ENCODE data around the gene PAM.

DNA sequence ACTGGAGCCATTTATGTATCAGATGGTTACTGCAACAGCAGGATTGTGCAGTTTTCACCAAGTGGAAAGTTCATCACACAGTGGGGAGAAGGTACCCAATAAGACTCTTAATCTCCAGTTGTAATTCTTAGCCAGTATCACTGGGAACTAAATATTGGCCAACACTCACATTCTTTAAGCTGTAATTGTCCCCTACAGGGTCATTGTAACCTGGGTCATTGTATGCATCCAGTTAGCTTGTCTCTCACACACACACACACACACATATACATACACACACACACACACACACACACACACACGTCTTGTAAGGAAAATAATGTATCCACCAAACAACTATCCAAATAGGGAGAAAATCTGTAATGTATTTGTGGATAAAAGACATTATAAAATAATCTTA, 251.8 kb downstream of the PAM start:
- TF ChIP-seq TOX (CRISPR knock-in tag; IDR thresholded peaks at IDR 0.05; ENCODE audit: borderline replicate concordance), result no peak
- TF ChIP-seq, protein P1, sequence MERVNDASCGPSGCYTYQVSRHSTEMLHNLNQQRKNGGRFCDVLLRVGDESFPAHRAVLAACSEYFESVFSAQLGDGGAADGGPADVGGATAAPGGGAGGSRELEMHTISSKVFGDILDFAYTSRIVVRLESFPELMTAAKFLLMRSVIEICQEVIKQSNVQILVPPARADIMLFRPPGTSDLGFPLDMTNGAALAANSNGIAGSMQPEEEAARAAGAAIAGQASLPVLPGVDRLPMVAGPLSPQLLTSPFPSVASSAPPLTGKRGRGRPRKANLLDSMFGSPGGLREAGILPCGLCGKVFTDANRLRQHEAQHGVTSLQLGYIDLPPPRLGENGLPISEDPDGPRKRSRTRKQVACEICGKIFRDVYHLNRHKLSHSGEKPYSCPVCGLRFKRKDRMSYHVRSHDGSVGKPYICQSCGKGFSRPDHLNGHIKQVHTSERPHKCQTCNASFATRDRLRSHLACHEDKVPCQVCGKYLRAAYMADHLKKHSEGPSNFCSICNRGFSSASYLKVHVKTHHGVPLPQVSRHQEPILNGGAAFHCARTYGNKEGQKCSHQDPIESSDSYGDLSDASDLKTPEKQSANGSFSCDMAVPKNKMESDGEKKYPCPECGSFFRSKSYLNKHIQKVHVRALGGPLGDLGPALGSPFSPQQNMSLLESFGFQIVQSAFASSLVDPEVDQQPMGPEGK (CRISPR knock-in tag; IDR thresholded peaks at IDR 0.05; ENCODE audit: borderline replicate concordance), result no peak
- no peak for TF ChIP-seq RARB (CRISPR knock-in tag; IDR thresholded peaks at IDR 0.05)
- TF ChIP-seq, protein P2, sequence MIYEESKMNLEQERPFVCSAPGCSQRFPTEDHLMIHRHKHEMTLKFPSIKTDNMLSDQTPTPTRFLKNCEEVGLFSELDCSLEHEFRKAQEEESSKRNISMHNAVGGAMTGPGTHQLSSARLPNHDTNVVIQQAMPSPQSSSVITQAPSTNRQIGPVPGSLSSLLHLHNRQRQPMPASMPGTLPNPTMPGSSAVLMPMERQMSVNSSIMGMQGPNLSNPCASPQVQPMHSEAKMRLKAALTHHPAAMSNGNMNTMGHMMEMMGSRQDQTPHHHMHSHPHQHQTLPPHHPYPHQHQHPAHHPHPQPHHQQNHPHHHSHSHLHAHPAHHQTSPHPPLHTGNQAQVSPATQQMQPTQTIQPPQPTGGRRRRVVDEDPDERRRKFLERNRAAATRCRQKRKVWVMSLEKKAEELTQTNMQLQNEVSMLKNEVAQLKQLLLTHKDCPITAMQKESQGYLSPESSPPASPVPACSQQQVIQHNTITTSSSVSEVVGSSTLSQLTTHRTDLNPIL (CRISPR knock-in tag; IDR thresholded peaks at IDR 0.05; ENCODE audit: low read depth), result no peak
- TF ChIP-seq ZFP30 (CRISPR knock-in tag; IDR thresholded peaks at IDR 0.05), result no peak
- no peak for TF ChIP-seq ZFP3 (CRISPR knock-in tag; IDR thresholded peaks at IDR 0.05)
- no peak for TF ChIP-seq CSDC2 (CRISPR knock-in tag; IDR thresholded peaks at IDR 0.05)
- TF ChIP-seq ESRRG (CRISPR knock-in tag; IDR thresholded peaks at IDR 0.05), result no peak

Data from SK-N-SH treated with all-trans-retinoic acid at 6 μM for 48 hours (cell line).